HG03159 (cell line): ENCODE data around the gene CLIP1.
"Not testable (repeated sequence)": the region's sequence is repeated elsewhere in the genome, so short reads cannot be mapped to it uniquely, and the experiment has no call there.

ENCODE experiments used
- ATAC-seq: cut with Tn5 transposase; IDR thresholded peaks from one replicate; pipeline ENCODE4 v1.9.1; 2021; ENCODE audit warnings: mild to moderate bottlenecking, moderate library complexity; ENCODE audit not compliant: unreplicated experiment

The CLIP1 gene

GRCh38 chr12:122265886-122266229, 156.6 kb downstream of the CLIP1 start:
- ATAC-seq: peak; percentile 31

- no peak for ATAC-seq
Measured at GRCh38 chr12:122265476-122265875, 157.0 kb downstream of the CLIP1 start.

- not testable (repeated sequence) for ATAC-seq
Measured at GRCh38 chr12:122260735-122261134, 161.7 kb downstream of the CLIP1 start.

- ATAC-seq: not testable (repeated sequence)
Measured at GRCh38 chr12:122258939-122259338, 163.5 kb downstream of the CLIP1 start.

- not testable (repeated sequence) for ATAC-seq
Measured at GRCh38 chr12:122258462-122258861, 164.0 kb downstream of the CLIP1 start.

DNA sequence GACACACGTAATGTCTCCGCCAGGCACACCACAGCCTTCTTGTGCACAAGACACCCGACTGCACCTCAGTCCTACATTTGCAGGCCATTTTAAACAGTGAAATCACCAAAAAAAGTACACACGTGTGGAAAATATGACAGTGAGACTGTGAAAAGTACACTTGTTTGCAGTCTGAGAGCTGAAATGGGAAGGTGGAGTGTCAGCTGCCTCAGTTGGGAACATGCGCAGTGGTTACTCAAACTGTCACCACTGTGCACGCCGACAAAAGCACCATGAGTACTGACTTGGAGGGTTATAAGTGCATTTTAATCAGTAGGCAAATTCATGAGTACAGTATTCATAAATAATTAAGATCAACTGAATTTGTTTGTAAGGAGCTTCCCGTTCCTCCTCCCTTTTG, 171.9 kb downstream of the CLIP1 start:
- ATAC-seq: no peak

DNA sequence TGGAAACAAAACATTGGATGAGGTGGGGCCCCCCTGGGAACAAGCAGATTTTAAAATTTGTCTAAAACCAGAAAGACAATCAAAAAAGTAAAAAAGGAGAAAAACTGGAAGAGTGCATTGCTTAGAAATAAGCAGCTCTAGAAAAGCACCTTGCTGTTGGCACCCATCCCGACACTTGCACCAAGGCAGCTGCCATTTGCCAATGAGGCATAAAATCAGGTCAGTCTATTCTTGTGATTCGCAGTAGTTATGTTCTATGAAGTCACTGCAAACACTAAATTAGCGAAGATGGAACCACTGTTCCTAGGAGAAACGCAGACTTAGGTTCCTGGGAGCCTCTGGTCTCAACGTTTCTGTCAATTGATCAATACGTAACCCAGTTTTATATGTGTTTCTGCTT, 172.4 kb downstream of the CLIP1 start:
- no peak for ATAC-seq

- no peak for ATAC-seq
Measured at GRCh38 chr12:122245553-122245952, 176.9 kb downstream of the CLIP1 start.

DNA sequence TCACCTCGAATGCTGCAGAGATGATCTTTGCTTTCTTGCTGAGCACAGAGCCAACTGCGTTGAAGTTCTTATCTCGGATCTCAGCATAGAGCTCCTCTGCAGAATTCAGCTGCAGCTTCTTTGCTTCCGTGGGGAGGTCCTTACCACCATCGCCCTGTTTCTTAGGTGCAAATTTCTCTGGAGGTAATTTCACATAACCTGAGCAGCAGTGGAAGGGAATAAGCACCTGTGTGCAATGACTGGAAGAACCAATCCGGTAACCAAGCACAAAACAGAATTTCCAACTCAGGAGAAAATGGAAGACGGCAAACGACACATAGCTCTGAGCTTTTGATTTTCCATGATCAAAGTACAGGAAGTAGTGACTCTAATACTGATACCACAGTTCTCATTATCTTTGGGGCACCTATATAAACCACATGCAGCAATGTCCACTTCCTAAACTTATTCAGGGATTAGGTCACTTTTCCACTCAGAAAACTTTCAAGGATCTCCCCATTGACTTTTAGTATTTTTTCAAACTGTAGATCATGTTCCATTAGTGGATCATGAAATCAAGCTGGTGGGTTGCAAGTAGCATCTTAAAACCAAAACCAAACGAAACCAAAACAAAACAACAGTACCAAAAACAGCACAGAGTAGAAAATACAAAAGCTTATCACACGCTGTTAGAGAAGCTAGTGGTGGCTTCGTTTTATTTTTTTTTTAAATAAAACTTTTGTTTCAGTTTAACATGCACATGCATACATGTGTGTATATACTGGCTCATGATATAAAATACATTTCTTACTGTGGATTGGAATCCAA, 177.7 kb downstream of the CLIP1 start:
- no peak for ATAC-seq

DNA sequence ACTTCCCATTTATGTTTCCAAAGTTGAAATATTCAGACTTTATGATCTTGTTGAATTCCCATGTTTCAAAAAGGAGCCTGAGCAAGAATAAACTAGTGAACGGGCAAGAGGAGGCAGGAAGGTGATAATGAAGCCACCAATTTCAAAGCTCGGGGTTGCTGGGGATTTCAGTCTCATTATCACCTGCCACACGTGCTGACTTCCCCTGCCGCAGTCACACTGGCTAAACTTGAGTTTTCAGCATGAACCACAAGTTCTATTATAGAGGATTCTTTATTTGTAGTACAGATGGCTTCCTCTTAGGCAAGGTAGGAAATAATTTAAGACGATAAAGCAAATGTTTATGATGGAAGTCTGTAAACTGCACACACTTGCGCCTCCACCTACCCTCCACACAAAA, 178.5 kb downstream of the CLIP1 start:
- ATAC-seq: no peak

GRCh38 chr12:122238861-122239260, 183.6 kb downstream of the CLIP1 start:
- ATAC-seq: no peak

DNA sequence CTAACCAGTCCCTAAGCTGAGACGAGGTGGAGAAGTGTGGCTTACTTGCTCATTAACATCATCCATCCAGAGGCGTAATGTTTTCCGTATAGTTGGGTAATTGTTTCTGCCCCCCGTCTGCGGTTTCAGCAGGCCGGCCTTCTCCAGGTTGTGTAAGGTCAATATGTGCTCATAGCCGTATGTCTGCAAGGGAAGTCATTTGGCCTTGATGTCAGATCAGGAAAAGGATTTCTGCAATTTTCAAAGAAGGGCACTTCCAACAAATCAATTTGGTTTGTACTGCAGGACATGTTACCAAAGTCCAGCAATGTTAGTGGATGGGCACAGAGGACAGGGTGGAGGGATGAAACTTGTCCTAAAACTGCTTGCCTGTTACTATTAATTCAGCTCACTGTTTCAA, 186.7 kb downstream of the CLIP1 start:
- no peak for ATAC-seq

DNA sequence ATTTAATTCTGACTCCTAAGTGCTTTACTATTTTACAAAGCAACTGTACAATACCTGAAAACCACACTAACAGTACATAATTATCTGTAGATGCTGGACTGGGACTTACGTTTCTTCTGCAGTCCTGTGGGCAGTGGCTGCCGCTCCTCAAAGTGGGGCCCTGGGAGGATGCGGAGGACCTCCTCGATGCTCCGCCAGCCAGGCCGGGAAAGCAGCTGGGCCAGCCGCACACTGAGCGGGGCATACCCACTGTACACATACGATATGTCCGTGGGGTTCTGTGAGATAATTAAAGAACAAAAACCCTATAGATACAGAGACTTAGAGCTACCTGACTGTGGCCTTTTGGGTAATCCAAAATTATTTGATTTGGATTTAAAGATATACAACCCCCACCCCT, 189.8 kb downstream of the CLIP1 start:
- ATAC-seq: no peak

DNA sequence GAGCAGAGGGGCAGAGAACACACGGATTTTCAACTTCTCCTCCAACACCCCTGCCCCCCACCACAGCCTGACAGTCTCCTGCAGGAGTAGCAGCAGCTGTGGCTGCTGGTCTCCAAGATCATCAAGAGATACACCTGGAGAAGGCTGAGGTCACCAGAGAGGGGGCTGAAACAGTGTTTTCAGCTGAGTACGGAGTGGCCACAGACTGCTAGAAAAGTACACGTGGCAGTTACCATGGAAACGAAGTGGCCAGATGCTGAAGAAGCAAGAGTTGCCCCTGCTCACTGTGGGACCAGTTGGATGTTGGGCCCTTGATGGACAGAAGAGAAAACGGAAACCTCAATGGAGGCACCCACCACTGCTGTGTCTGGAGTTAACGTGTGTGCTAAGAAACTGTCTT, 191.7 kb downstream of the CLIP1 start:
- no peak for ATAC-seq

DNA sequence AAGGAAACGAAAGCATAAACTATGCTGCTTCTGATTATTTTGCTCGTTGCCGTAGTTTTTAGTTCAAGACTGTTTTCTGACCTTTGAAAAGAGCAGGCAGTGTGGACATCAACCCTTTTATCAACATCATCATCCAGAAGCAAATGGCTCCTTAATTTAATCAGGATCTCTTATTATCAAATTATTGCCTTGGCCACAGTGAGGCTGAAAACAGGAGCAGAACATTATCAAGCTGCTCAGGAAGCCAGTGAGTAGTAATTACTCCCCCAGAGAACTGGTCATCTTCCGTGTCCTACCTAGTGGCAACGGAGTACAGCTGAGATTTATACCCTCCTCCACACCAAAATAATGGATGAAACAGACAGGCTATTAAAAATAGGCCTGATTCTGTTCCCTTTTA, 194.4 kb downstream of the CLIP1 start:
- no peak for ATAC-seq

GRCh38 chr12:122227341-122227740, 195.1 kb downstream of the CLIP1 start:
- no peak for ATAC-seq

DNA sequence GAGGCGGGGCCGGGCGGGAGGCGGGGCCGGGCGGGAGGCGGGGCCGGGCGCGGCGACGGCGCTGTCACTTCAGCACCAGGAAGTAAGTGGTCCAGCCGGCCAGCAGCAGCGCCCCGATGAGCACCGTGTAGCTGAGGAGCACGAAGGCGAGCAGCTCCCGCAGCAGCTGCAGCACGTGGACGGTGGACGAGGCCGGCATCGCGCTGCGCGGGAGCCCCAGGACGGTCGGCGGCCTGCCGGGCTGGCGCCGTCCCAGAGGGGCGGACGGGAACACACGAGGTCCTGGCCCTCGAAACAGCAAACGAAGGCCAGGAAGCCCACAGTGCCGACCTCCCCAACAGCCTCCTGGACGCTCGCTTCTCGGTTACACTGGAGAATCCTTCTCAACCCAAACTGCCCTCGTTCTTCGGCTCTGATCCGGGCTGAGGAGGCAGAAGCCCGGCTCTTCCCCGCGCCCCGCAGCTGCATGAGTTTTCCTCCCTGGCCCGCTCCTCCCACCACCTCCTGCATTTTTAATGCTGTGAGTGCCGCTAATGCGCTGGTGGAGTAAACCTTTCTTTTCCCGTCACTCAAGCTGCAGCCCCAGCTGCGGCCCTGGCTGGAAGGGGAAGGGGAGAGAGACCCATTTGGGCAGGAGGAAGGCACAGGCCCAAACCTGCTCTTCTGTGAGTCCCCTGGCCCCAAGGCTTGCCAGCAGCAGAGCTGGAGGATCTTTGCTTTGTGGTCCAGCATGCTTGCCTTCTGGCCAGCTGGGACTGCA, 195.9 kb downstream of the CLIP1 start:
- no peak for ATAC-seq

DNA sequence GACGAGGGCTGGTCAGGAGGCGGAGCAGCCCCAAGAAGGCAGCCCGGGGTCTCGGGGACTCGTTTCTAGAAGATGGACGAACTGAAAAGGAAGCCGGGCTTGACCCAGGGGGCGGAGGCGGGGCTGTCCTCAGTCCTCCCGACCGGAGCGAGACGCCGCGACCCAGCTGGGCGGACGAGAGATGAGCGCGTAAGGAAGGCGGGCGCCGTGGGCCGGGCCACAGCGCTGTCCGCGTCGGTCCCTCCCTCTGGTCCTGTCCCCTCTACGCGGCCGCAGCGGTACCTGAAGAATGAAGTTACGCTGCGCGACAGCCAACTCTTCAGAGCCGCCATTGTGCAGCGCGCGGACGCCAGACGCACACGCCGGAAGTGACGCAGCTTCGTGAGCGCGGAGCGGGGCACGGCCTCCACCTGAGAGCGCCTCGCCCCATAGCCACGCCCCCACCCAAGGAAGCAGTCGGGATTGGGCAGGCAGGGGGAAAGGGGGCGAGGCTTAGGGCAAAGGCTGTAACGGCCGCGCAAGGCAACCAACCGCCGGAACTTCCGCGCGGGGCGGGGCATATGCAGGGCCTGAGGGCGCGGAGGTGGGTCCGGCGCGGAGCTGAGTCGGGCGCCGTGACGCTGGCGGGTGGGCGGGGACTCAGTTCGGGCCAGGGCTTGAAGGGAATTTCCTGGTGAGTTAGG, 196.6 kb downstream of the CLIP1 start, which contains the start of gene DIABLO:
Gene DIABLO, minus strand, starts transcription at position 370 of the 683 bp plus-strand sequence. Its CDS starts 38 bp downstream, at position 332.
- ATAC-seq: peak; percentile 87
